Hepatocyte (in vitro differentiated cells): ENCODE results near the gene ANKFN1.

Experiments used
- EZH2 ChIP-seq: fragments of 200-600 bp; sonication (generic); IDR thresholded peaks from 2 replicates; pipeline ENCODE4 v1.6.1; 2016; ENCODE audit warnings: antibody characterized with exemption, mild to moderate bottlenecking, borderline replicate concordance
- EZH2phosphoT487 ChIP-seq: fragments of 200-600 bp; sonication (generic); IDR thresholded peaks from one replicate; pipeline ENCODE4 v1.6.1; 2018; ENCODE audit warnings: antibody characterized with exemption, mild to moderate bottlenecking, low read depth, moderate library complexity; ENCODE audit not compliant: unreplicated experiment, severe bottlenecking
- TF ChIP-seq, protein P1 (sequence below): fragments of 200-600 bp; sonication (generic); IDR thresholded peaks from 2 replicates; pipeline ENCODE4 v1.5.1; 2016; ENCODE audit warnings: antibody characterized with exemption, mild to moderate bottlenecking; ENCODE audit not compliant: poor library complexity

DNA sequence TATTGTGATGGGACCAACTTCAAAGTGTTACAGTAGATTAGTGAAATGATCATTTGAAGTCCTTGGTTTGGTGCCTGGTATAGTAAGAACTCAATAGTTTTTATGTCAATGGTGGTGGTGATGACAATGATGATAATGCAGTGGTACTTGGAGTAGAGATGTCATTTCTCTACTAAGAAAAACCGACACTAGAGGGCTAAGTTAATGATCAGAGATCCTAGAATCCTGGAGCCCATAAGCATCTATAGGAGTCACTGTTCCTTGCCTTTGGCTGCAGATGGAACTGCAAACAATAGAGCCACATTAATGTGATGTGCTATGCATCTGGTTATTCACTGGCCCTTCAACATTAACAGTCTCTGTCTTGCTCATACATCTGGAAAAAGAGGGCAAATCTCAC, 103.8 kb downstream of the ANKFN1 start:
- TF ChIP-seq, protein P1, sequence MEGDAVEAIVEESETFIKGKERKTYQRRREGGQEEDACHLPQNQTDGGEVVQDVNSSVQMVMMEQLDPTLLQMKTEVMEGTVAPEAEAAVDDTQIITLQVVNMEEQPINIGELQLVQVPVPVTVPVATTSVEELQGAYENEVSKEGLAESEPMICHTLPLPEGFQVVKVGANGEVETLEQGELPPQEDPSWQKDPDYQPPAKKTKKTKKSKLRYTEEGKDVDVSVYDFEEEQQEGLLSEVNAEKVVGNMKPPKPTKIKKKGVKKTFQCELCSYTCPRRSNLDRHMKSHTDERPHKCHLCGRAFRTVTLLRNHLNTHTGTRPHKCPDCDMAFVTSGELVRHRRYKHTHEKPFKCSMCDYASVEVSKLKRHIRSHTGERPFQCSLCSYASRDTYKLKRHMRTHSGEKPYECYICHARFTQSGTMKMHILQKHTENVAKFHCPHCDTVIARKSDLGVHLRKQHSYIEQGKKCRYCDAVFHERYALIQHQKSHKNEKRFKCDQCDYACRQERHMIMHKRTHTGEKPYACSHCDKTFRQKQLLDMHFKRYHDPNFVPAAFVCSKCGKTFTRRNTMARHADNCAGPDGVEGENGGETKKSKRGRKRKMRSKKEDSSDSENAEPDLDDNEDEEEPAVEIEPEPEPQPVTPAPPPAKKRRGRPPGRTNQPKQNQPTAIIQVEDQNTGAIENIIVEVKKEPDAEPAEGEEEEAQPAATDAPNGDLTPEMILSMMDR, result no peak
- TF ChIP-seq EZH2phosphoT487, result no peak
- no peak for TF ChIP-seq EZH2
